ENCODE data around the gene RDH14. TPM values are rescaled to one million over a fixed set of nuclear protein-coding genes. Genes with fewer than 3 reads are reported as not detected.
A peak's percentile ranks its signal among the peaks of the same experiment; 100 is the strongest.

Gene RDH14
- total RNA-seq, 1 donor from 2014 or later: 22.4 TPM

DNA sequence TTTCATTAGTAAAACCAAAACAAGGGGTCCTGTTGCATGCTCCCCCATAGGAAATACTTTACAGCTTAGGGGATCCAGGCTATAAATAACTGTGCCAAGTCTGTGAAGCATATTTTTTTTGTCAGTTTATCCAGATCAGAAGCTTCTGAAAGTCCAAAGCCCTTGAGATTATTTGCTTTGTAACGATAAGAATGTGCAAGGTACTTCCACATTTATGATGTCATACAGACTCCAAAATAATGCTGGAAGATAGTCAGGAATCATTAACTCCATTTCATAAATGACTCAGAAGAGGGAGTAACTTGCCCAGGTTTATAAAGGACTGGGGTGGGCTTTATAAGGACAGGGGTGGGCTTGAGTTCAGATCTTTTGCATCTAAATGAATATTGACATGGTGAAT lies 29.3 kb downstream of the RDH14 start:
- H3K27ac ChIP-seq: no peak overlapping the region
- intact Hi-C loops (cut with DNase I): no loop called here
- no peaks in the 10 kb centered on the region for H3K36me3 ChIP-seq
- H3K9me3 ChIP-seq: no peaks in the 10 kb centered on the region
- no peak overlapping the region for H3K4me3 ChIP-seq
- ATAC-seq (peak; percentile 51), DNase-seq (no peak)
- TF ChIP-seq CTCF (IDR thresholded peaks at IDR 0.05): no peak
- H3K4me1 ChIP-seq: no peaks in the 10 kb centered on the region
- H3K27me3 ChIP-seq: no peaks in the 10 kb centered on the region

- no peak for TF ChIP-seq CTCF (IDR thresholded peaks at IDR 0.05)
- Histone ChIP-seq H3K4me3 (no peak overlapping the region), H3K27ac (no peak overlapping the region), H3K9me3 (no peaks in the 10 kb centered on the region), H3K27me3 (no peaks in the 10 kb centered on the region), H3K4me1 (no peaks in the 10 kb centered on the region), H3K36me3 (no peaks in the 10 kb centered on the region)
- ATAC-seq (no peak), DNase-seq (no peak)
- intact Hi-C loops (cut with DNase I): no loop called here
Observed at GRCh38 chr2:18527822-18528221, 32.6 kb downstream of the RDH14 start.

GRCh38 chr2:18527326-18527725 lies 33.1 kb downstream of the RDH14 start:
- DNase-seq: no peak
- no peaks in the 10 kb centered on the region for H3K27me3 ChIP-seq
- intact Hi-C loops (cut with DNase I): no loop called here
- H3K4me1 ChIP-seq: no peaks in the 10 kb centered on the region
- no peak for TF ChIP-seq CTCF (IDR thresholded peaks at IDR 0.05)
- H3K9me3 ChIP-seq: no peaks in the 10 kb centered on the region
- no peak for ATAC-seq
- no peak overlapping the region for H3K27ac ChIP-seq
- H3K36me3 ChIP-seq: no peaks in the 10 kb centered on the region
- no peak overlapping the region for H3K4me3 ChIP-seq

- DNase-seq: no peak
- Histone ChIP-seq H3K27me3 (no peaks in the 10 kb centered on the region), H3K9me3 (no peaks in the 10 kb centered on the region), H3K4me1 (no peaks in the 10 kb centered on the region), H3K27ac (no peak overlapping the region), H3K36me3 (no peaks in the 10 kb centered on the region), H3K4me3 (no peak overlapping the region)
- no peak for TF ChIP-seq CTCF (IDR thresholded peaks at IDR 0.05)
- intact Hi-C loops (cut with DNase I): no loop called here
- ATAC-seq: no peak
Observed at GRCh38 chr2:18526429-18526828, 34.0 kb downstream of the RDH14 start.

DNA sequence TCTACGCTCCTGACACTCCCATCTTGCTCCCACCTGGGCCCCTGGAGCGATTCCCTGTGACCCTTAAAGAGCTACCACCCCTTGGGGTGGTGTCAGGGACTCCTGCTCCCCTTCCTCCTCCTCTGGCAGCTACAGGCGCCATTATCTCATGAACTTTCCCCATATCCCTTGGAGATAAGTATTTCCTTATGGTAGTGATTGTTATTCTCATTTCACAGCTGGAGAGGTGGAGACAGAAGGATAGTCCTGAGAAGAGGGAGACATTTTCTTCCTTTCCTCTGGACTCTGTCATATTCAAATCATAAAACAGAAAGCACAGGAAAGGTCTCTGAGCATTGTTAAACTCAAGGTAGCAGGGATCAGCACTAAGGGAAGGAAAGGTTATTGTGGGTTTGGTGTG lies 34.6 kb downstream of the RDH14 start:
- intact Hi-C loops (cut with DNase I): no loop called here
- no peak overlapping the region for H3K27ac ChIP-seq
- TF ChIP-seq CTCF (IDR thresholded peaks at IDR 0.05): no peak
- DNase-seq: no peak
- H3K36me3 ChIP-seq: no peaks in the 10 kb centered on the region
- ATAC-seq: no peak
- H3K9me3 ChIP-seq: no peaks in the 10 kb centered on the region
- H3K4me1 ChIP-seq: no peaks in the 10 kb centered on the region
- no peak overlapping the region for H3K4me3 ChIP-seq
- H3K27me3 ChIP-seq: no peaks in the 10 kb centered on the region

DNA sequence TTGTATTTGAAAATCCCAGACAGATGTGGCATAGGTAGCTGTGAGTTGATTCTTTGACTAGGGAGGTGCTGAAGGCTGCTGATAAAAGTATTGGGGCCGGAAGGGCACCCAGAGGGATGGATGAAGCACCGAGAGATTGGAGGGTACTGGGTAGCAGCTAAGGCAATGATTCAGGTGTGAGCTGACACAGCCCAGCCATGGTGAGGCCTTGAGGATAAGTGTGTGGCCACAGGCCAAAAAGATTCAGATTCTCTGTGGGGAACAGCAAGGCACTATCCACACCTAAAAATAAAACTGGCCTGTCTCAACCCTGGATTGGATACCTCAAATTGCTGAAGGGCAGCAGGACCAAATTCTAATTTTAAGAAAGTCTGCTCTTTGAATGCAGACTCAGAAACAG lies 35.2 kb downstream of the RDH14 start:
- no peak for ATAC-seq
- Histone ChIP-seq H3K36me3 (no peaks in the 10 kb centered on the region), H3K27me3 (no peaks in the 10 kb centered on the region), H3K27ac (no peak overlapping the region), H3K4me3 (no peak overlapping the region), H3K4me1 (no peaks in the 10 kb centered on the region), H3K9me3 (no peaks in the 10 kb centered on the region)
- DNase-seq: no peak
- intact Hi-C loops (cut with DNase I): no loop called here
- TF ChIP-seq CTCF (IDR thresholded peaks at IDR 0.05): no peak

All from upper lobe of right lung (tissue), 1 donor.